Stimulated activated CD8-positive, alpha-beta memory T cell treated with anti-CD3 and anti-CD28 coated beads, Interleukin-15, amount 100 ng/mL, for 4 hours (primary cell): ENCODE results near the gene CUBN.

Experiments
- DNase-seq, 2 donors: peaks; one replicate each; pipeline ENCODE4 v3.0.0-alpha.2; 2020; ENCODE audit warnings: low read depth in 2 of 2

The CUBN gene

GRCh38 chr10:17109046-17109445 lies 20.6 kb downstream of the CUBN start:
- DNase-seq: no peak

GRCh38 chr10:17106991-17107390 lies 22.6 kb downstream of the CUBN start:
- no peak for DNase-seq

DNA sequence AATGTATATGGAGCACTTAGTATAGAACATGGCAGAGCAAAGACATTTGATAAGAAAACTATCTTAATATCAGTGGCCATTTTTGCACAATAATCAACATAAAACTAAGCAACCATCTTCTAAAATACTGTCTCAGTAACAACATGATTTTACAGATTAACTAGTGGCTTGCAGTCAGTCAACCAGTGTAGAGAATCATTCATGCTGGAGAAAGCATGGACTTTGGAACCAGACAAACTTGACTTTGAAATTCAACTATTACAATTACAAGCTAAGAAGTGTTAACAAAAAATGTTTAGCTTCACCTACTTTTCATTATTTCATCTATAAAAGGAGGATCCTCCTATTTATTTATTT lies 27.7 kb downstream of the CUBN start:
- no peak for DNase-seq

DNA sequence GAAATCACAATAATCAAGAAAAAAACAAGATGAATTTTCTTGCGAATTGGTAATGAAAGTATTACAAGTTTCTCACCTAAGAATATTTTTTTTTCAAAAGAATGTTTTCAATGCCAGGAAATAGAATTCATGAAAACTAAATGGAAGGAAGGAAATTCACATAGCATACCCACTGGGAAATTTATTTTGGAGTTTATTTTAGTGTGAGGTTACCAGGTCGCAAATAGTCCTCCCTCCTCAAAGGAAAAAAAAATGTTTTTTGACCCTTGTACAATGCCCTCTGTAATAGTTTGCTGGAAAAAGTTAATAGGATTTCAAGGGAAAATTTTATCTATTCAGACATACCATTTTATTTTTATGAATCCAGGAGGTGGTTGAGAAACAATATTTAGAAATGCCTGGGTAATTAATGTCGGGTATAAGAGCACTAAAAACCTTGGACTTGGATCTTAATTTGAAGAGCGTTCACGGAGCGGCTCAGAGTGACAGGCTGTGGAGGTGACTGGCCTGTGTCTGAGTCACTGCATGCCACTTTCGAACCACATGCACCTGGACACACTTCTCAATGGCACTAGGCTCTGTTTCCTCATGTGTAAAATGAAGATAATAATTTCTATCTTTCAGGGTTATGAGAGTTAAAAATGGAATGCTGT lies 28.2 kb downstream of the CUBN start:
- no peak for DNase-seq

DNA sequence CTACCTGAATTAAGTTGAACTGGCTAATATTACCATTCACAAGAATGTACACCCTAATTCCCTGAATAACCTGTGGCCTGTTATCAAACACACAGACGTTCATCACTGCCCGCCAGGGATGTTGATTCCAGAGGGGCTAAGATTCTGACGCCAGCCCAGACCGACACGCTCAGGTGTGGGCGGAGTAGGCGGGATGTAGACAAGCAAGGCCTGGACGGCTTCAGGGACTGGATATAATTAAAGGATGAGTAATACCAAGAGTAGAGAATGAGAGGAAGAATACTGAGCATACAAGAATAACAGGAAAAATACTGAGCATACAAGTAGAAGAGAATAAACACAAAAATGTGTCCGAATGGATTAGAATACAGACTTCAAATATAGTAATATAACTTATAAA lies 29.0 kb downstream of the CUBN start:
- no peak for DNase-seq

- no peak for DNase-seq
These were observed 31.6 kb downstream of the CUBN start for GRCh38 chr10:17098012-17098411.

DNA sequence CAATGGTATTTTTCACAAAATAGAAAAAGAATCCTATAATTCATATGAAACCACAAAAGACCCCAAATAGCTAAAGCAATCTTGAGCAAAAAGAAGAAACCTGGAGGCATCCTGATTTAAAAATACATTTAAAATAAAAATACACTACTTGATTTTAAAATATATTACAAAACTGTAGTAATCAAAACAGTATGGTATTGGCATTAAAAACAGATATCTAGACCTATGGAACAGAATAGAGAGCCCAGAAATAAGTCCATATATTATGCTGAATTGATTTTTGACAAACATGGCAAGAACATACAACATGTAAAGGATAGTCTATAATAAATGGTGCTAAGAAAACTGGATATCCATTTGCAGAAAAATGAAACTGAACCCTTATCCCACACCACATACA lies 34.8 kb downstream of the CUBN start:
- no peak for DNase-seq

GRCh38 chr10:17092986-17093803 lies 36.4 kb downstream of the CUBN start:
- no peak for DNase-seq

- no peak for DNase-seq
These were observed 37.2 kb downstream of the CUBN start for GRCh38 chr10:17092216-17092944.

DNA sequence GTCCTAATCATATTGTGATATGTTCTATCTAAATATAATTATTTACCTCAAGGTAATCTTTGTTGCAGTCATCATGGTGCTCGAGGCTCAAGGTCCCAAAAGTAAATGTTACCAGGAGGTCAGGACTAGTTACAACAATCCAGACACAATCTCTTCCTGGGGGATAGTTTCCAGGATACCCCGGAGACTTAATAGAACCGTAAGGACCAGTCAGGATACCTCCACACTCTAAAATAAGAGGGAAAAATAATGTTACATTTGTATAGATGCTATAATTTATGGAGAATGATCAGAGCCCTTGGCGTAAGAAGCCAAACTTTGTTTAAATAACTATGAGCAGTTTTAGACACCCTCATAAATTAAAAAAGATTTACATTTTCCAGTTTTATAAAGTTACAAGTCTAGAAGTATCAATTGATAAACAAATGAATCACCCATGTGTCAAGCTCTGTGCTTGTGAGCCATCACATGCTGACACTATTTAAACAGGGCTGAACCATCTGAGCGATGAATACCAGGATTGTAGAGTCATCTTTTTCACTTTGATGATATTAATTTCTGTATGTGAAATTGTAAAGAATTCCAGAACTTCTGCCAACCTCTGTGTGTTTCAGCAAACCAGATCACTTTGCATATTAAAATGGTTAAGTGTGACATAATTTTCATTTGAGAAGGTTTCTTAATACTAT lies 41.3 kb downstream of the CUBN start:
- no peak for DNase-seq

DNA sequence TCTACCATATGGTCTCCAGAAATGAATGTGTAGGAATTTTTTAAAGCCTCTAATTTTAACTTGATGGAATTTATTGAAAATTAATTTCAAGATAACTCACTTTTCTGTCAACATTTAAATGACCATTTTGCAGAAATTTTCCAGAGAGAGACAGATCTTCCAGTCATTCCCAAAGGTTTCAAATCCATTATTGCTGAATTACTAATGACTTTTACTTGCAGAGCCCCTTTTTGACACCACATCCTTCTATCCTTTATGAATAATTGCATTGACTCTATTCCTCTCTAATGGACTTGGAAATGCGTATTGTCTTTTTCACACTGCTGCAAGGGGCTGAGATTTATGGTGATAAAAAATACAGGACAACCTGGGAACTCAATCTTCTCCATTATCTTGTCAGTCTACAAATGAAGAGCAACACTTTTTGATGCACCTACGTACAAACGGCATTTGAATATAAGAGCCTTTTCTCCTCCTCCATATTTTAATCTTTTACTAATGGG lies 42.7 kb downstream of the CUBN start:
- no peak for DNase-seq

DNA sequence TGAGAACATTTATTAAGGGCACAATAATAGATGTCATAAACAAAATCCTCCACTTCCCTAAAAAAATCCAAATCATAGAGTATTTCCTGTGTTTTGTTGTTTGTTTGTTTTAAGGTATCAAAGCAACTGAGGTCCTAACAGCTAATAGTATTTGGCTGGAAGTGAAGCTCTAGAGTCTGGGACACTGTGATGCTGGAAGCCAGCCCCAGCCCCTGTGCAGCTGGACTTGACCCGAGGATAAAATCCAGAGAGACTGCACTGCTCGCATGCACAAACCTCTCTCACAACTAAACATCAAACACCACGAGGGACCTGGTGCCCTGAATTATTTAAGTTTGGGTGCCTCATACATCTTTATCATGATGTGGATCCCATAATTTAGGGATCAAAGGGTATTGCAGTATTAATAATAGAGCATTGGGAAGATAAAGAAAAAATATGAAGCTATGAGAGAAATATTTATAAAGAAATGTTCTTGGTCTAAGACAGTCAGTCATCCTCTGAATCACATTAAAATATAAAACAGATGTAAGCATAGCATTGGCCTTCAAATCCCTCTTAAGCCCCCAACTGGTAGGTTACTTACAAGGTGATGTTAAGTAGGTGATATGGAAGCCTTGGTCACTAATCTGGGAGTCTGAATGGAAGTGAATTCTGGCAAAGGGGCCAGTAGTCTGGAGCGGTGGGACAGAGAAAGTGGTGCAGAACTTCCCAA lies 44.4 kb downstream of the CUBN start:
- no peak for DNase-seq

GRCh38 chr10:17084258-17084657 lies 45.4 kb downstream of the CUBN start:
- no peak for DNase-seq

- DNase-seq: no peak
These were observed 48.2 kb downstream of the CUBN start for GRCh38 chr10:17081431-17081830.

DNA sequence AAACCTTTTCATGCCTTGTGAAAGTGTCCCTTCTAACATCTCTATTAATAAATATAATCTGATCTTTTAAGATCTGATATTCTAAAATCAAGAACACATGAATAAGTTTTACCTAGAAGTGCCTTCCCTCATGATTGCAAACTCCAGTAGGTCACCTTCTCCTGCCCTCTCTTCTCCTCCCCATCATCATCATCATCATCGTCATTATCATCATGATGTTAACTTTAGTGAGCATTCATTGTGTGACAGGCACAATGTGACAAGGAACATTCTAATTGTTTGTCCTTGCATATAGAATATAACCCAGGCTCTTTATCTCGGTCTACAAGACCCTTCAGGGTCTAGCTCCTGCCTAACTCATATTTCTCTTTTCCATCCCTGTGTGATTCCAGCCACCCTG lies 51.7 kb downstream of the CUBN start:
- DNase-seq: no peak

- no peak for DNase-seq
These were observed 52.2 kb downstream of the CUBN start for GRCh38 chr10:17077346-17077781.

DNA sequence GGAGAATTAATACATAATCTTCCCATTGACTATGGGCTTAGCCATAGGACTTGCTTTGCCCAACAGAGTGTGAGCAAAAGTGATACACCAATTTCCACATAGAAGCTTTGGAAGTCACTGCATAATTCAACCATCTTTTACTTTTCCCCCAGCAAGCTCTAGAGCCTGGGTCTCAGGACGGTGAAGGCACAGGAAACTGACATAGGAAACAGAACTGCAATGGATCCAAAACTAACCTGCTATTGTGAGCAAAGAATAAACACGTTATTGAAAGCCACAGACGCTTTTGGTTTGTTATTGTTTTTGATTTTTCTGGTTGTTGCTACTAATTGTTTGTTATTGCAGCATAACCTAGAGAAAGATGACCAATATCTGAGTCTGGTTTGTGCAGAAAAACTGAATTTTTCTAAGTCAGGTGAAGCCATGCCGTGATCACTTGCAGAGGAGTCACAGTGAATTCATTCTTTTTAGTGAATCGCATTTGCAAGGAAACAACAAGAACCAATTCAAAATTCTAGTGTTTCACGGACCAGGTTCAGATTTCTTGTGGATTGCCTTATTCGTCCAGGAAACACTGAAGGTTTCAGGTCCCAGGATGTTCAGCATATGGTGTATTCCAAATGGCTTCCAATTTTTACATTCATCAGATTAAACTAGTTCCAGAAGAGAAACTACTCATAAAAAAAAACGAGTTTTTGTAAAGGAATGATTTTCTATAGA lies 52.8 kb downstream of the CUBN start:
- DNase-seq: no peak

GRCh38 chr10:17075533-17076359 lies 53.9 kb downstream of the CUBN start:
- DNase-seq: no peak

- no peak for DNase-seq
These were observed 55.1 kb downstream of the CUBN start for GRCh38 chr10:17074541-17074847.
